ENCODE results near the gene NKD2. TPM values are rescaled to one million over a fixed set of nuclear protein-coding genes. Genes with fewer than 3 reads are reported as not detected.

NKD2 gene
- total RNA-seq, 1 experiment from 2014 or later: 0.57 TPM

- H3K9me2 ChIP-seq (ENCODE audit: insufficient read depth): no peaks in the 10 kb centered on the region
- H3K79me2 ChIP-seq (ENCODE audit: low read depth): no peaks in the 10 kb centered on the region
- intact Hi-C loops (cut with micrococcal nuclease; ENCODE audit: unreplicated experiment): no loop called here
- H3K27ac ChIP-seq: no peak overlapping the region
- H2AFZ ChIP-seq: no peak overlapping the region
- no TSS peak for BruUV-seq (replicated peaks)
- CTCF ChIA-PET: no interaction called here
- H3K4me1 ChIP-seq (replicated peaks; ENCODE audit: insufficient read depth): no peaks in the 10 kb centered on the region
- H3K36me3 ChIP-seq (ENCODE audit: low read depth): peaks cover 2% of the 10 kb centered on the region; the same call in 1 of the 2 replicates
- H4K20me1 ChIP-seq (ENCODE audit: insufficient read depth): peaks cover 5% of the 10 kb centered on the region
- H3K27me3 ChIP-seq (ENCODE audit: insufficient read depth, low read depth): no peaks in the 10 kb centered on the region
- no peaks in the 10 kb centered on the region for H3K9me3 ChIP-seq (ENCODE audit: insufficient read depth, low read depth)
- no peak overlapping the region for H3K4me2 ChIP-seq
- TF ChIP-seq EZH2 (IDR thresholded peaks at IDR 0.05; ENCODE audit: low read depth) (no peak), CTCF (conservative IDR thresholded peaks at IDR 0.05) (no peak)
- no peak overlapping the region for H3K4me3 ChIP-seq
- no peak for DNase-seq
- peaks cover 8% of the 10 kb centered on the region; the same call in 1 of the 2 replicates for H3F3A ChIP-seq (ENCODE audit: insufficient read depth, low read depth)
- POLR2A ChIA-PET (ENCODE audit: unreplicated experiment): no interaction called here
Observed at GRCh38 chr5:1053391-1054017, 44.9 kb downstream of the NKD2 start.

GRCh38 chr5:1054018-1054798, 45.6 kb downstream of the NKD2 start:
- no peak overlapping the region for H3K4me3 ChIP-seq
- POLR2A ChIA-PET (ENCODE audit: unreplicated experiment): no interaction called here
- no peaks in the 10 kb centered on the region for H3K9me3 ChIP-seq (ENCODE audit: insufficient read depth, low read depth)
- intact Hi-C loops (cut with micrococcal nuclease; ENCODE audit: unreplicated experiment): no loop called here
- no peaks in the 10 kb centered on the region for H3K9me2 ChIP-seq (ENCODE audit: insufficient read depth)
- H3K27me3 ChIP-seq (ENCODE audit: insufficient read depth, low read depth): no peaks in the 10 kb centered on the region
- peaks cover 10% of the 10 kb centered on the region for H4K20me1 ChIP-seq (ENCODE audit: insufficient read depth)
- no peak for DNase-seq
- TF ChIP-seq EZH2 (IDR thresholded peaks at IDR 0.05; ENCODE audit: low read depth) (no peak), CTCF (conservative IDR thresholded peaks at IDR 0.05) (no peak)
- peaks cover 2% of the 10 kb centered on the region; the same call in 1 of the 2 replicates for H3K36me3 ChIP-seq (ENCODE audit: low read depth)
- no peak overlapping the region for H3K4me2 ChIP-seq
- BruUV-seq (replicated peaks): no TSS peak
- H2AFZ ChIP-seq: no peak overlapping the region
- H3K27ac ChIP-seq: no peak overlapping the region
- no peaks in the 10 kb centered on the region for H3K4me1 ChIP-seq (replicated peaks; ENCODE audit: insufficient read depth)
- CTCF ChIA-PET: no interaction called here
- H3F3A ChIP-seq (ENCODE audit: insufficient read depth, low read depth): peaks cover 8% of the 10 kb centered on the region; the same call in 1 of the 2 replicates
- H3K79me2 ChIP-seq (ENCODE audit: low read depth): no peaks in the 10 kb centered on the region

- no peak for DNase-seq
- H3K79me2 ChIP-seq (ENCODE audit: low read depth): no peaks in the 10 kb centered on the region
- ChIA-PET CTCF (no interaction called here), POLR2A (ENCODE audit: unreplicated experiment) (no interaction called here)
- no peaks in the 10 kb centered on the region for H3K9me3 ChIP-seq (ENCODE audit: insufficient read depth, low read depth)
- H3K27me3 ChIP-seq (ENCODE audit: insufficient read depth, low read depth): no peaks in the 10 kb centered on the region
- peaks cover 6% of the 10 kb centered on the region; the same call in 1 of the 2 replicates for H3F3A ChIP-seq (ENCODE audit: insufficient read depth, low read depth)
- peaks cover 12% of the 10 kb centered on the region for H4K20me1 ChIP-seq (ENCODE audit: insufficient read depth)
- intact Hi-C loops (cut with micrococcal nuclease; ENCODE audit: unreplicated experiment): no loop called here
- H2AFZ ChIP-seq: no peak overlapping the region
- H3K4me1 ChIP-seq (replicated peaks; ENCODE audit: insufficient read depth): no peaks in the 10 kb centered on the region
- H3K9me2 ChIP-seq (ENCODE audit: insufficient read depth): no peaks in the 10 kb centered on the region
- H3K4me3 ChIP-seq: no peak overlapping the region
- H3K27ac ChIP-seq: no peak overlapping the region
- no peak for TF ChIP-seq CTCF (conservative IDR thresholded peaks at IDR 0.05)
- H3K36me3 ChIP-seq (ENCODE audit: low read depth): peaks cover 2% of the 10 kb centered on the region; the same call in 1 of the 2 replicates
- H3K4me2 ChIP-seq: no peak overlapping the region
- BruUV-seq (replicated peaks): no TSS peak
Observed at GRCh38 chr5:1054799-1055775, 46.5 kb downstream of the NKD2 start.
